SIG-M5 (cell line): ENCODE results near the gene KCND3.

Experiments used
- DNase-seq: peaks from one replicate; lab custom pipeline; 2025; lab: John Stamatoyannopoulos, UW

KCND3 gene

GRCh38 chr1:111920221-111921024 is 69.0 kb downstream of the KCND3 start:
- DNase-seq = no peak

- no peak for DNase-seq
Measured at GRCh38 chr1:111911776-111912515, 77.5 kb downstream of the KCND3 start.

GRCh38 chr1:111911061-111911460 is 78.4 kb downstream of the KCND3 start:
- DNase-seq = no peak

- no peak for DNase-seq
Measured at GRCh38 chr1:111909030-111909429, 80.4 kb downstream of the KCND3 start.

GRCh38 chr1:111908011-111908621 is 81.4 kb downstream of the KCND3 start:
- DNase-seq = no peak

- no peak for DNase-seq
Measured at GRCh38 chr1:111907321-111907720, 82.1 kb downstream of the KCND3 start.

GRCh38 chr1:111906816-111907215 is 82.7 kb downstream of the KCND3 start:
- no peak for DNase-seq

- DNase-seq = no peak
Measured at GRCh38 chr1:111906111-111906510, 83.4 kb downstream of the KCND3 start.

GRCh38 chr1:111904478-111905218 is 84.8 kb downstream of the KCND3 start:
- no peak for DNase-seq

GRCh38 chr1:111903871-111904449 is 85.5 kb downstream of the KCND3 start:
- no peak for DNase-seq

GRCh38 chr1:111903148-111903870 is 86.2 kb downstream of the KCND3 start:
- no peak for DNase-seq

- DNase-seq = no peak
Measured at GRCh38 chr1:111895469-111895868, 94.0 kb downstream of the KCND3 start.

GRCh38 chr1:111895017-111895416 is 94.5 kb downstream of the KCND3 start:
- DNase-seq = no peak

GRCh38 chr1:111894497-111894896 is 95.0 kb downstream of the KCND3 start:
- DNase-seq = no peak

GRCh38 chr1:111891566-111891965 is 97.9 kb downstream of the KCND3 start:
- no peak for DNase-seq

GRCh38 chr1:111888740-111889376 is 100.6 kb downstream of the KCND3 start:
- no peak for DNase-seq

- DNase-seq = no peak
Measured at GRCh38 chr1:111887875-111888274, 101.6 kb downstream of the KCND3 start.

GRCh38 chr1:111887385-111887784 is 102.1 kb downstream of the KCND3 start:
- no peak for DNase-seq

GRCh38 chr1:111886741-111887140 is 102.7 kb downstream of the KCND3 start:
- DNase-seq = no peak

- DNase-seq = no peak
Measured at GRCh38 chr1:111884772-111885443, 104.6 kb downstream of the KCND3 start.
